ENCODE measurements around the gene SYNJ2.

GRCh38 chr6:158113802-158114201 lies 132.1 kb downstream of the SYNJ2 start:
- TF ChIP-seq CTCF (IDR thresholded peaks at IDR 0.05) = no peak
- TF ChIP-seq REST (IDR thresholded peaks at IDR 0.05; ENCODE audit: insufficient read depth in 1 of 2, low read depth in 2 of 2, low read length in 1 of 2) = no peak
- TF ChIP-seq POLR2AphosphoS5 (IDR thresholded peaks at IDR 0.05; ENCODE audit: low read depth, low read length) = no peak
